Left ventricle myocardium inferior (tissue), 1 donor: ENCODE results near the gene FBXL22. TPM values are rescaled to one million over a fixed set of nuclear protein-coding genes. Genes with fewer than 3 reads are reported as not detected.

Source experiments
- DNase-seq: peaks from one replicate; pipeline ENCODE4 v3.0.0-alpha.2; 2020
- H3K27ac ChIP-seq: fragments of 200-600 bp; replicated peaks from 2 replicates; pipeline ENCODE4 v1.8.0; 2021
- H3K27me3 ChIP-seq: fragments of 200-600 bp; 2 replicates; pipeline ENCODE4 v1.8.0; 2021; ENCODE audit warnings: low read depth
- H3K36me3 ChIP-seq: fragments of 200-600 bp; 2 replicates; pipeline ENCODE4 v1.8.0; 2021
- H3K4me1 ChIP-seq: fragments of 200-600 bp; 2 replicates; pipeline ENCODE4 v1.8.0; 2021
- H3K4me3 ChIP-seq: fragments of 200-600 bp; 2 replicates; pipeline ENCODE4 v1.8.0; 2021; ENCODE audit warnings: mild to moderate bottlenecking, moderate library complexity
- H3K9me3 ChIP-seq: fragments of 200-600 bp; replicated peaks from 2 replicates; pipeline ENCODE4 v1.8.0; 2021
- CTCF ChIP-seq: fragments of 200-600 bp; IDR thresholded peaks from 2 replicates; pipeline ENCODE4 v1.8.0; 2021; ENCODE audit warnings: antibody characterized with exemption, mild to moderate bottlenecking, borderline replicate concordance
- intact Hi-C: fragments of 100-400 bp; cut with micrococcal nuclease; formaldehyde crosslinking; loops from one replicate; pipeline ENCODE4 v1.11.0; 2022
- total RNA-seq: library from RNA; stranded (reverse); fragmentation: NEBNext Ultra II Directional; extraction: Animal tissue kit (Norgen Biotek cat#: 25700); gene quantifications from one replicate; pipeline ENCODE4 v1.2.1, GENCODE V29; 2021
- donor health status: DM: no; HTN: yes; CAD: no; lungs with severe emphysema.

FBXL22 gene
- total RNA-seq, 1 donor from 2014 or later = 29.5 TPM

- no peak for DNase-seq
- no peak for TF ChIP-seq CTCF
- no peak overlapping the region for H3K27ac ChIP-seq
- H3K36me3 ChIP-seq = peaks cover 98% of the 10 kb centered on the region
- H3K9me3 ChIP-seq = no peaks in the 10 kb centered on the region
- no peak overlapping the region for H3K4me3 ChIP-seq
- H3K4me1 ChIP-seq = no peaks in the 10 kb centered on the region
- intact Hi-C loops = no loop called here
- H3K27me3 ChIP-seq = no peaks in the 10 kb centered on the region
Observed at GRCh38 chr15:63636518-63637061, 39.4 kb downstream of the FBXL22 start.

- DNase-seq = no peak
- Histone ChIP-seq H3K36me3 (peaks cover 98% of the 10 kb centered on the region), H3K27ac (no peak overlapping the region), H3K4me1 (no peaks in the 10 kb centered on the region), H3K27me3 (no peaks in the 10 kb centered on the region), H3K4me3 (no peak overlapping the region), H3K9me3 (no peaks in the 10 kb centered on the region)
- no peak for TF ChIP-seq CTCF
- intact Hi-C loops = no loop called here
Observed at GRCh38 chr15:63638839-63639238, 41.7 kb downstream of the FBXL22 start.

GRCh38 chr15:63640146-63640545 is 43.0 kb downstream of the FBXL22 start:
- no peak overlapping the region for H3K27ac ChIP-seq
- no peaks in the 10 kb centered on the region for H3K9me3 ChIP-seq
- no peak for TF ChIP-seq CTCF
- H3K4me1 ChIP-seq = no peaks in the 10 kb centered on the region
- intact Hi-C loops = no loop called here
- no peak for DNase-seq
- no peak overlapping the region for H3K4me3 ChIP-seq
- no peaks in the 10 kb centered on the region for H3K27me3 ChIP-seq
- H3K36me3 ChIP-seq = peaks cover 98% of the 10 kb centered on the region

Other genes starting within 250 kb of the FBXL22 start
- 0.25 TPM for gene CA12, start 215.5 kb upstream of the FBXL22 start, total RNA-seq
- gene USP3, start 92.8 kb upstream of the FBXL22 start, total RNA-seq = 17.2 TPM
- 67.6 TPM for gene HERC1, start 236.6 kb downstream of the FBXL22 start, total RNA-seq